ENCODE results near the gene STARD3.
"Not testable (repeated sequence)": the region's sequence is repeated elsewhere in the genome, so short reads cannot be mapped to it uniquely, and the experiment has no call there.

STARD3 gene

DNA sequence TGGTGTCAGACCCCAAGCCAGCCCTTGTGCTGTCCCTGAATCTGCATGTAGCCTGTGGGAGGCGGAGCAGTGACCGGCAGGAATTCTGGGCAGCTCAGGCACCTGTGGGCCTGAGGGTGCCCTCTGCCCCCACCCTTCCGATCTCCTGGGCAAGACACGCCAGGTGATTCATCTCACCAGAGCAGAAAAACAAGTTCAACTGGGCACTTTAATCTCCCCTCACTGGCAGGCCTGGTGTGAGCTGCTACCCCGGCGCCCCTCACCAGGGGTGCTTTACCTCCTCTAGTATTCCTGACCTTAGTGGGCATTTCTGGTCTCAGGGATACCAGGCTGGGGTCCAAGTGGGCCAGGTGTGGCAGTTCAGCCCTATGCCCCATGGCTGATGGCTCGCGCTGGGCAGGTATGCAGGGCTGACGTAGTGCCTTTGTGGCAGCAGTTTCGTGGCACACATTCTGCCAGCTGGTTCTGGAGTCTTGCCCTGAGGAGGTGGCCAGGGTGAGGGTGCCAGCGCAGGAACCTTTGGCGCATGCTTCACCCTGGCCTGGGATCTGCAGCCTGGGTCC, 68.9 kb downstream of the STARD3 start:
- DNase-seq (ENCODE audit: low read depth): no peak
- H3K4me3 ChIP-seq (ENCODE audit: control insufficient read depth, low read depth, low read length): no peak overlapping the region
- TF ChIP-seq, protein P1, sequence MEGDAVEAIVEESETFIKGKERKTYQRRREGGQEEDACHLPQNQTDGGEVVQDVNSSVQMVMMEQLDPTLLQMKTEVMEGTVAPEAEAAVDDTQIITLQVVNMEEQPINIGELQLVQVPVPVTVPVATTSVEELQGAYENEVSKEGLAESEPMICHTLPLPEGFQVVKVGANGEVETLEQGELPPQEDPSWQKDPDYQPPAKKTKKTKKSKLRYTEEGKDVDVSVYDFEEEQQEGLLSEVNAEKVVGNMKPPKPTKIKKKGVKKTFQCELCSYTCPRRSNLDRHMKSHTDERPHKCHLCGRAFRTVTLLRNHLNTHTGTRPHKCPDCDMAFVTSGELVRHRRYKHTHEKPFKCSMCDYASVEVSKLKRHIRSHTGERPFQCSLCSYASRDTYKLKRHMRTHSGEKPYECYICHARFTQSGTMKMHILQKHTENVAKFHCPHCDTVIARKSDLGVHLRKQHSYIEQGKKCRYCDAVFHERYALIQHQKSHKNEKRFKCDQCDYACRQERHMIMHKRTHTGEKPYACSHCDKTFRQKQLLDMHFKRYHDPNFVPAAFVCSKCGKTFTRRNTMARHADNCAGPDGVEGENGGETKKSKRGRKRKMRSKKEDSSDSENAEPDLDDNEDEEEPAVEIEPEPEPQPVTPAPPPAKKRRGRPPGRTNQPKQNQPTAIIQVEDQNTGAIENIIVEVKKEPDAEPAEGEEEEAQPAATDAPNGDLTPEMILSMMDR (IDR thresholded peaks at IDR 0.05; ENCODE audit: control insufficient read depth, insufficient read depth, low read depth, low read length, missing control alignments): no peak

DNA sequence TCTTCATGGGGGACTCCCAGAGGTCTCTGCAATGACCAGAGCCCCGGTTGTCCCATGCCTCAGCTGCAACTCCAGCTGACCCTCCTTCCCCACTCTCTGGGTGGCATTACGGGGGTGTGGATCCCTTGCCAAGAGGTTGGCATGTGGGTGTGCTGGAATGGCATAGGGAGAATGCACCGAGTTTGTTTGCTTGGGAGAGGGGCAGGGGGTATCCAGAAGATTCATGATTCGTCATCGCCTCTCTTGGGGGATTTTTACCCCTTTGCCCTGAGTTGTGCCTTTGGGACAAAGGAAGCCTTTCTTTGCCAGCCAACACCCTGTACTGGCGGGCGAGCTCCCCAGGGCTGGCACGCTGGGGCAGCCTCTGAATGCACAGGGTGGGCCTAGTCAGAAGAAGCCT, 69.4 kb downstream of the STARD3 start:
- TF ChIP-seq, protein P1 (IDR thresholded peaks at IDR 0.05; ENCODE audit: control insufficient read depth, insufficient read depth, low read depth, low read length, missing control alignments): no peak
- no peak for DNase-seq (ENCODE audit: low read depth)
- no peak overlapping the region for H3K4me3 ChIP-seq (ENCODE audit: control insufficient read depth, low read depth, low read length)

DNA sequence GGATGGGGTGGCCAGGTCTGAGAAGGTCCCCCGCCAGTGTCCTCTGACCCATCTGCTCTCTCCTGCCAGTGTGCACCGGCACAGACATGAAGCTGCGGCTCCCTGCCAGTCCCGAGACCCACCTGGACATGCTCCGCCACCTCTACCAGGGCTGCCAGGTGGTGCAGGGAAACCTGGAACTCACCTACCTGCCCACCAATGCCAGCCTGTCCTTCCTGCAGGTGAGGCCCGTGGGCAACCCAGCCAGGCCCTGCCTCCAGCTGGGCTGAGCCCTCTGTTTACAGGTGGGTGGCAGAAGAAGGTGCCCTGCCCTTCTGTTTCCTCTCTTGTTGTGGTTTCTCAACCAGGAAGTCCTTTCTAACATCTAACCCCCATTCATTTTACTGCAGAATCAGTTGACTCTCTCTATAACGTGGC, 70.0 kb downstream of the STARD3 start:
- TF ChIP-seq, protein P1 (IDR thresholded peaks at IDR 0.05; ENCODE audit: control insufficient read depth, insufficient read depth, low read depth, low read length, missing control alignments): no peak
- DNase-seq (ENCODE audit: low read depth): no peak
- no peak overlapping the region for H3K4me3 ChIP-seq (ENCODE audit: control insufficient read depth, low read depth, low read length)

DNA sequence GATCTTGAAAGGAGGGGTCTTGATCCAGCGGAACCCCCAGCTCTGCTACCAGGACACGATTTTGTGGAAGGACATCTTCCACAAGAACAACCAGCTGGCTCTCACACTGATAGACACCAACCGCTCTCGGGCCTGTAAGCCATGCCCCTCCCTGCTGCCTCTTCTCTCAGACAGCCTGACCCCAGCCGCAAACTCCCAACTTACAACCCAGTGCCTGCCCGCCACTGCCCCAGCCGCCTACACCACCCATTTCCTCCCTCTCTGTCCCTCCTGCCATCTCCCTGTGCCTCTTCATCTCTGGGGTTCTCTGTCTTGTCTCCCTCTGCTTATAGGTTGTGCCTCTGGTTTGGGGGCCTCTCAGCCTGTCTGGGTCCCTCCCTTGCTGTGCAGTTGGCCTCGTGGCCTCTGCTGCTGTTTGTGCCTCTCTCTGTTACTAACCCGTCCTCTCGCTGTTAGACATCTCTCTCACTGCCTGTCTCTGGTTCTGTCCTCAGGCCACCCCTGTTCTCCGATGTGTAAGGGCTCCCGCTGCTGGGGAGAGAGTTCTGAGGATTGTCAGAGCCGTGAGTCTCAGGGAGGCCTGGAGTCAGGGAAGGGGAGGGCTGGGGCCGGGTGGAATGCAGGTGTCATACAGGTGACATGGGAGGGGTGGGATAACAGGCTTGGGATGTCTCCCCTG, 72.5 kb downstream of the STARD3 start:
- no peak overlapping the region for H3K4me3 ChIP-seq (ENCODE audit: control insufficient read depth, low read depth, low read length)
- DNase-seq (ENCODE audit: low read depth): no peak
- TF ChIP-seq, protein P1 (IDR thresholded peaks at IDR 0.05; ENCODE audit: control insufficient read depth, insufficient read depth, low read depth, low read length, missing control alignments): no peak

DNA sequence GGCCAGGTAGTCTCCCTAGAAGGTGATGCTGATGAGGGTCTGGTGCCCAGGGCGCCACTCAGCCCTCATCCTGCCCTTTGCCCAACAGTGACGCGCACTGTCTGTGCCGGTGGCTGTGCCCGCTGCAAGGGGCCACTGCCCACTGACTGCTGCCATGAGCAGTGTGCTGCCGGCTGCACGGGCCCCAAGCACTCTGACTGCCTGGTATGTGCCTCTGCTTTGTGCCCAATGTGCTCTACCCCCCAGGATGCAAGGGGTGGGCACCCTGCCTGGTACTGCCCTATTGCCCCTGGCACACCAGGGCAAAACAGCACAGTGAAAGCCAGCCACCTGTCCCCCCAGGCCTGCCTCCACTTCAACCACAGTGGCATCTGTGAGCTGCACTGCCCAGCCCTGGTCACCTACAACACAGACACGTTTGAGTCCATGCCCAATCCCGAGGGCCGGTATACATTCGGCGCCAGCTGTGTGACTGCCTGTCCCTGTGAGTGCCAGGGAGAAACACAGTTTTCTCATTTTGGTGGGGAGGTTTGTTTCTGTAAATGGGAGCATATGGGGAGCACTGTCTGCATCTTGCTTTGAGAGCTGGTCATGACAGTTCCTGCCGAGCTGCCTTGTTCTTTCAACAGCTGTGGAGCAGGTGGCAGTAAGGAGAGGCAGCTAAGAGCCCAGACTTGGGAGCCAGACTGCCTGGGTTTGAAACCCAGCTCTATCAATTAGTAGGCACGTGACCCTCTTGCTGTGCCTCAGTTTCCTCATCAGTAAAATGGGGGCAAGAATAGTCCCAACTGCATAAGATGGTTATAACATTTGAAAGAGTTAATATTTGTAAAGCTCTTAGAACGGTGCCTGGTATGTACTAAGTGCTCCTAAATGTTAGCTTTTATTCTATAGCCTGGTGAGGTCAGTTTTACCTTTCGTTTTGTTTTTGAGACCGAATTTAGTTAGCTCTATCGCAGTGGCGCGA, 73.3 kb downstream of the STARD3 start:
- no peak for DNase-seq (ENCODE audit: low read depth)
- H3K4me3 ChIP-seq (ENCODE audit: control insufficient read depth, low read depth, low read length): no peak overlapping the region
- TF ChIP-seq, protein P1 (IDR thresholded peaks at IDR 0.05; ENCODE audit: control insufficient read depth, insufficient read depth, low read depth, low read length, missing control alignments): no peak

DNA sequence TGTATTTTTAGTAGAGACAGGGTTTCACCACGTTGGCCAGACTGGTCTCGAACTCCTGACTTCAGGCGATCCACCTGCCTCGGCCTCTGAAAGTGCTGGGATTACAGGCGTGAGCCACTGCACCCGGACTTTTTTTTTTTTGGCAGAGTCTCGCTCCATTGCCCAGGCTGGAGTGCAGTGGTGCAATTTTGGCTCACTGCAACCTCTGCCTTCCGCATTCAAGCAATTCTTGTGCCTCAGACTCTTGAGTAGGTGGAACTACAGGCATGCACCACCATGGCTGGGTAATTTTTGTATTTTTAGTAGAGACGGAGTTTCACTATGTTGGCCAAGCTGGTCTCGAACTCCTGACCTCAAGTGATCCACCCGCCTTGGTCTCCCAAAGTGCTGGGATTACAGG, 74.1 kb downstream of the STARD3 start:
- not testable (repeated sequence) for H3K4me3 ChIP-seq (ENCODE audit: control insufficient read depth, low read depth, low read length); DNase-seq (ENCODE audit: low read depth)

DNA sequence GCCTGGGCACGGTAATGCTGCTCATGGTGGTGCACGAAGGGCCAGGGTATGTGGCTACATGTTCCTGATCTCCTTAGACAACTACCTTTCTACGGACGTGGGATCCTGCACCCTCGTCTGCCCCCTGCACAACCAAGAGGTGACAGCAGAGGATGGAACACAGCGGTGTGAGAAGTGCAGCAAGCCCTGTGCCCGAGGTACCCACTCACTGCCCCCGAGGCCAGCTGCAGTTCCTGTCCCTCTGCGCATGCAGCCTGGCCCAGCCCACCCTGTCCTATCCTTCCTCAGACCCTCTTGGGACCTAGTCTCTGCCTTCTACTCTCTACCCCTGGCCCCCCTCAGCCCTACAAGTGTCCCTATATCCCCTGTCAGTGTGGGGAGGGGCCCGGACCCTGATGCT, 74.9 kb downstream of the STARD3 start:
- H3K4me3 ChIP-seq (ENCODE audit: control insufficient read depth, low read depth, low read length): no peak overlapping the region
- TF ChIP-seq, protein P1 (IDR thresholded peaks at IDR 0.05; ENCODE audit: control insufficient read depth, insufficient read depth, low read depth, low read length, missing control alignments): no peak
- DNase-seq (ENCODE audit: low read depth): no peak
